Caco-2 (cell line): ENCODE data around the gene CENPU. TPM values are rescaled to one million over a fixed set of nuclear protein-coding genes. Genes with fewer than 3 reads are reported as not detected.

Experiments
- BruUV-seq: library from RNA; stranded (reverse); fragments of 400-500 nt; replicated peaks from 2 replicates; lab custom pipeline; 2021; lab: Mats Ljungman, UMichigan
- CTCF ChIA-PET: fragments of 300-600 bp; sonication (Branson Sonifier 250); formaldehyde crosslinking; loops from one replicate; lab custom pipeline; 2022; ENCODE audit warnings: antibody characterized with exemption; lab: Charles Lee
- POLR2A ChIA-PET: fragments of 300-600 bp; sonication (Branson Sonifier 250); formaldehyde crosslinking; loops from one replicate; lab custom pipeline; 2022; ENCODE audit warnings: antibody characterized with exemption; lab: Charles Lee
- DNase-seq, 2 experiments: peaks; one replicate each; pipeline versions ENCODE4 v3.0.0 to v3.0.0-alpha.2; 2020 to 2022
- H3K27me3 ChIP-seq: replicated peaks from 2 replicates; pipeline ENCODE4 v1.6.0; 2011; ENCODE audit warnings: low read length; ENCODE audit not compliant: control insufficient read depth, insufficient read depth
- H3K36me3 ChIP-seq: 2 replicates; pipeline ENCODE4 v1.5.1; 2011; ENCODE audit warnings: low read length; ENCODE audit not compliant: control insufficient read depth, insufficient read depth
- H3K4me1 ChIP-seq: fragments of 250-450 bp; sonication (Bioruptor Pico); 2 replicates; pipeline ENCODE4 v1.5.1; 2020; ENCODE audit warnings: mild to moderate bottlenecking
- H3K4me3 ChIP-seq: 2 replicates; pipeline ENCODE4 v1.5.1; 2011; ENCODE audit warnings: low read depth, mild to moderate bottlenecking, control low read depth, low read length
- H3K9me3 ChIP-seq: fragments of 250-450 bp; sonication (Bioruptor Pico); 2 replicates; pipeline ENCODE4 v1.5.1; 2020; ENCODE audit warnings: mild to moderate bottlenecking, moderate library complexity
- H3K27ac Mint-ChIP-seq: one replicate; pipeline ENCODE4 v1.8.0; 2022; ENCODE audit warnings: mixed read lengths; ENCODE audit not compliant: unreplicated experiment
- H3K27me3 Mint-ChIP-seq: one replicate; pipeline ENCODE4 v1.8.0; 2022; ENCODE audit warnings: mixed read lengths; ENCODE audit not compliant: insufficient read depth, unreplicated experiment
- H3K36me3 Mint-ChIP-seq: one replicate; pipeline ENCODE4 v1.8.0; 2022; ENCODE audit warnings: mild to moderate bottlenecking, mixed read lengths; ENCODE audit not compliant: insufficient read depth, unreplicated experiment
- H3K4me1 Mint-ChIP-seq: one replicate; pipeline ENCODE4 v1.8.0; 2022; ENCODE audit warnings: low read depth, mixed read lengths; ENCODE audit not compliant: unreplicated experiment
- H3K4me3 Mint-ChIP-seq: one replicate; pipeline ENCODE4 v1.8.0; 2022; ENCODE audit warnings: mild to moderate bottlenecking, moderate library complexity, mixed read lengths; ENCODE audit not compliant: unreplicated experiment
- H3K9me3 Mint-ChIP-seq: one replicate; pipeline ENCODE4 v1.8.0; 2022; ENCODE audit warnings: mixed read lengths; ENCODE audit not compliant: unreplicated experiment
- CTCF ChIP-seq, 2 experiments: fragments of 200-600 bp in 1 of 2; IDR thresholded peaks; 1 replicate in 1 of 2; 2 replicates in 1 of 2; pipeline versions ENCODE4 v1.5.1 to v1.8.0; 2011 to 2022; ENCODE audit warnings: antibody characterized with exemption in 1 of 2, control low read depth in 1 of 2, inconsistent platforms in 1 of 2, low read depth in 1 of 2, low read length in 1 of 2, mild to moderate bottlenecking in 1 of 2, moderate library complexity in 1 of 2; ENCODE audit not compliant: insufficient read depth in 1 of 2, severe bottlenecking in 1 of 2, unreplicated experiment in 1 of 2
- intact Hi-C: fragments of 100-400 bp; cut with micrococcal nuclease; formaldehyde crosslinking; loops from one replicate; pipeline ENCODE4 v1.10.0; 2022; ENCODE audit not compliant: unreplicated experiment
- total RNA-seq: library from RNA; stranded (reverse); gene quantifications from 2 replicates; pipeline ENCODE4 v1.2.3, GENCODE V29; 2022

Gene CENPU
- total RNA-seq, 1 experiment from 2014 or later: 52.0 TPM

GRCh38 chr4:184755278-184755677 lies 21.4 kb upstream of the CENPU start:
- Mint-ChIP-seq H3K4me1 (peaks cover 16% of the 10 kb centered on the region), H3K9me3 (no peaks in the 10 kb centered on the region), H3K4me3 (no peak overlapping the region), H3K36me3 (peaks cover 40% of the 10 kb centered on the region), H3K27ac (no peak overlapping the region), H3K27me3 (no peaks in the 10 kb centered on the region)
- no peaks in the 10 kb centered on the region for H3K36me3 ChIP-seq
- POLR2A ChIA-PET: no interaction called here
- CTCF ChIA-PET: no interaction called here
- peaks cover 13% of the 10 kb centered on the region for H3K4me1 ChIP-seq
- no peak for DNase-seq
- TF ChIP-seq CTCF (IDR thresholded peaks at IDR 0.05; ENCODE audit: insufficient read depth in 1 of 2, low read depth in 1 of 2, low read length in 1 of 2, severe bottlenecking in 1 of 2, unreplicated experiment in 1 of 2): no peak
- no peaks in the 10 kb centered on the region for H3K27me3 ChIP-seq
- intact Hi-C loops: no loop called here
- no peak overlapping the region for H3K4me3 ChIP-seq
- BruUV-seq: no TSS peak
- H3K9me3 ChIP-seq: no peaks in the 10 kb centered on the region

GRCh38 chr4:184752496-184753275 lies 18.8 kb upstream of the CENPU start:
- Mint-ChIP-seq H3K4me3 (no peak overlapping the region), H3K9me3 (no peaks in the 10 kb centered on the region), H3K36me3 (peaks cover 27% of the 10 kb centered on the region), H3K4me1 (peaks cover 25% of the 10 kb centered on the region), H3K27ac (no peak overlapping the region), H3K27me3 (no peaks in the 10 kb centered on the region)
- H3K27me3 ChIP-seq: no peaks in the 10 kb centered on the region
- intact Hi-C loops: no loop called here
- H3K9me3 ChIP-seq: no peaks in the 10 kb centered on the region
- POLR2A ChIA-PET: no interaction called here
- H3K4me1 ChIP-seq: peaks cover 31% of the 10 kb centered on the region
- H3K36me3 ChIP-seq: no peaks in the 10 kb centered on the region
- no peak for TF ChIP-seq CTCF (IDR thresholded peaks at IDR 0.05; ENCODE audit: insufficient read depth in 1 of 2, low read depth in 1 of 2, low read length in 1 of 2, severe bottlenecking in 1 of 2, unreplicated experiment in 1 of 2)
- no peak overlapping the region for H3K4me3 ChIP-seq
- DNase-seq: no peak
- CTCF ChIA-PET: interaction anchor here (0.6 kb wide), 1 partner anchor 41 kb away, joined by 4 read pairs; no protein-coding TSS in a partner anchor
- no TSS peak for BruUV-seq

GRCh38 chr4:184751585-184751956 lies 17.7 kb upstream of the CENPU start:
- H3K4me3 ChIP-seq: no peak overlapping the region
- Mint-ChIP-seq H3K4me1 (peaks cover 36% of the 10 kb centered on the region), H3K27ac (peak overlapping the region; percentile 60), H3K27me3 (no peaks in the 10 kb centered on the region), H3K36me3 (peaks cover 34% of the 10 kb centered on the region), H3K9me3 (no peaks in the 10 kb centered on the region), H3K4me3 (peak overlapping the region; percentile 23)
- BruUV-seq: no TSS peak
- no peak for DNase-seq
- peaks cover 42% of the 10 kb centered on the region for H3K4me1 ChIP-seq
- H3K27me3 ChIP-seq: no peaks in the 10 kb centered on the region
- intact Hi-C loops: no loop called here
- ChIA-PET CTCF (no interaction called here), POLR2A (no interaction called here)
- no peaks in the 10 kb centered on the region for H3K36me3 ChIP-seq
- H3K9me3 ChIP-seq: no peaks in the 10 kb centered on the region
- TF ChIP-seq CTCF (IDR thresholded peaks at IDR 0.05; ENCODE audit: insufficient read depth in 1 of 2, low read depth in 1 of 2, low read length in 1 of 2, severe bottlenecking in 1 of 2, unreplicated experiment in 1 of 2): no peak
